K562 (cell line): ENCODE data around the gene NCCRP1.

Experiments used
- CCAR2 ChIP-seq: fragments of 200-400 bp; formaldehyde crosslinking; IDR thresholded peaks from 2 replicates; pipeline ENCODE4 v1.6.1; 2017; ENCODE audit warnings: mild to moderate bottlenecking, low read depth, low read length
- DPF2 ChIP-seq: fragments of 450-650 bp; IDR thresholded peaks from 2 replicates; pipeline ENCODE4 v1.6.1; 2016
- JUND ChIP-seq, 2 experiments: IDR thresholded peaks; 2 replicates in 1 of 2; 3 replicates in 1 of 2; pipeline ENCODE4 v1.6.1; 2011; ENCODE audit warnings: borderline replicate concordance in 2 of 2, low read depth in 2 of 2, low read length in 2 of 2, improper control_type of control experiment in 1 of 2, missing biosample characterization in 1 of 2, missing genetic modification characterization in 1 of 2, missing genetic modification reagents in 1 of 2
- NR3C1 ChIP-seq: sonication (generic); formaldehyde crosslinking; IDR thresholded peaks from 2 replicates; pipeline ENCODE4 v1.8.1; 2022; ENCODE audit warnings: missing genetic modification reagents
- POLR2AphosphoS5 ChIP-seq: IDR thresholded peaks from 2 replicates; pipeline ENCODE4 v1.6.1; 2011; ENCODE audit warnings: mild to moderate bottlenecking, low read depth, low read length, moderate library complexity; ENCODE audit not compliant: control insufficient read depth, insufficient read depth
- POLR2G ChIP-seq: fragments of 200-400 bp; formaldehyde crosslinking; IDR thresholded peaks from 2 replicates; pipeline ENCODE4 v1.6.1; 2017; ENCODE audit warnings: low read depth, mild to moderate bottlenecking, antibody characterized with exemption, low read length, moderate library complexity
- SRSF1 ChIP-seq: fragments of 200-400 bp; formaldehyde crosslinking; IDR thresholded peaks from 2 replicates; pipeline ENCODE4 v1.6.1; 2017; ENCODE audit warnings: mild to moderate bottlenecking, low read depth, low read length, moderate library complexity
- ZNF3 ChIP-seq: fragments of 250-450 bp; sonication (Bioruptor Pico); IDR thresholded peaks from 2 replicates; pipeline ENCODE4 v1.5.0; 2021; ENCODE audit warnings: mild to moderate bottlenecking, moderate library complexity
- ZNF384 ChIP-seq: IDR thresholded peaks from 2 replicates; pipeline ENCODE4 v1.6.1; 2012; ENCODE audit warnings: low read depth, low read length, improper control_type of control experiment
- ZNF583 ChIP-seq: fragments of 250-450 bp; sonication (Bioruptor Pico); IDR thresholded peaks from 2 replicates; pipeline ENCODE4 v1.4.0; 2020
- ZSCAN29 ChIP-seq: fragments of 450-650 bp; IDR thresholded peaks from 2 replicates; pipeline ENCODE4 v1.6.1; 2017
- TF ChIP-seq, protein P1 (sequence below), 2 experiments: fragments of 450-650 bp; IDR thresholded peaks; 2 replicates each; pipeline ENCODE4 v1.6.1; 2016
- TF ChIP-seq, protein P2 (sequence below), 3 experiments: IDR thresholded peaks in 2 of 3; conservative IDR thresholded peaks in 1 of 3; 2 replicates each; pipeline ENCODE4 v1.5.1; 2011 to 2012; ENCODE audit warnings: low read length in 3 of 3, mild to moderate bottlenecking in 3 of 3, control low read depth in 2 of 3, improper control_type of control experiment in 1 of 3, inconsistent platforms in 1 of 3, low read depth in 1 of 3, mixed read lengths in 1 of 3, moderate library complexity in 1 of 3; ENCODE audit not compliant: insufficient read depth in 2 of 3

DNA sequence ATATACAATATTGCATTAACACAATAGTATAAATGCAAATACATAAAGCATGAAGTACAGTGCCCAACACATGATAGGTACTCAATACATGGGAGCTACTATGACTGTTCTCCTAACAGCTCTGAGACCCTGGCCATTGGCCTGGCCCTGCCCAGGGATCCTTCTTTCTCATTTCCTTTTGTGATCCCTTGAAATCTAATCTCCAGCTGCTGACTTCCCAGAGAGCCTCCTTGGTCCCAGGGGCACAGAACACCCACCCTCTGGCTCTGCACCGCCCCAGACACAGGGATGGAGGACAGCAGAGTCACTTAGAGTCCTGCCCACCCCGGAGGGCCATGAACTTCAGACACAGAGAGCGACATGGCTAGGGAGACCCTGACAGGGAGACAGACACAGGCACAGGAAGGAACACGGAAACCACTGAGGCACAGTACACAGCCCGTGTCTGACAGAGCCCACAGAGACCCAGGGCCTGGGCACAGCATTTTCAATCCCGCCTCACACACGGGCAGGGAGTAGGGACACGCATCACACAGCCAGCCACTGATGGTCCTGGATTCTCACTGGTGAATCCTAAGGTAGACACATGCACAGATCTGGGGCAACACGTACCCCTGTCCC lies 11.5 kb downstream of the NCCRP1 start:
- TF ChIP-seq SRSF1: no peak
- no peak for TF ChIP-seq ZSCAN29
- no peak for TF ChIP-seq ZNF583 (CRISPR knock-in tag)
- no peak for TF ChIP-seq NR3C1 (CRISPR knock-in tag)
- no peak for TF ChIP-seq DPF2
- TF ChIP-seq, protein P1, sequence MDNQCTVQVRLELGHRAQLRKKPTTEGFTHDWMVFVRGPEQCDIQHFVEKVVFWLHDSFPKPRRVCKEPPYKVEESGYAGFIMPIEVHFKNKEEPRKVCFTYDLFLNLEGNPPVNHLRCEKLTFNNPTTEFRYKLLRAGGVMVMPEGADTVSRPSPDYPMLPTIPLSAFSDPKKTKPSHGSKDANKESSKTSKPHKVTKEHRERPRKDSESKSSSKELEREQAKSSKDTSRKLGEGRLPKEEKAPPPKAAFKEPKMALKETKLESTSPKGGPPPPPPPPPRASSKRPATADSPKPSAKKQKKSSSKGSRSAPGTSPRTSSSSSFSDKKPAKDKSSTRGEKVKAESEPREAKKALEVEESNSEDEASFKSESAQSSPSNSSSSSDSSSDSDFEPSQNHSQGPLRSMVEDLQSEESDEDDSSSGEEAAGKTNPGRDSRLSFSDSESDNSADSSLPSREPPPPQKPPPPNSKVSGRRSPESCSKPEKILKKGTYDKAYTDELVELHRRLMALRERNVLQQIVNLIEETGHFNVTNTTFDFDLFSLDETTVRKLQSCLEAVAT (IDR thresholded peaks at IDR 0.05): no peak
- no peak for TF ChIP-seq CCAR2
- TF ChIP-seq, protein P2, sequence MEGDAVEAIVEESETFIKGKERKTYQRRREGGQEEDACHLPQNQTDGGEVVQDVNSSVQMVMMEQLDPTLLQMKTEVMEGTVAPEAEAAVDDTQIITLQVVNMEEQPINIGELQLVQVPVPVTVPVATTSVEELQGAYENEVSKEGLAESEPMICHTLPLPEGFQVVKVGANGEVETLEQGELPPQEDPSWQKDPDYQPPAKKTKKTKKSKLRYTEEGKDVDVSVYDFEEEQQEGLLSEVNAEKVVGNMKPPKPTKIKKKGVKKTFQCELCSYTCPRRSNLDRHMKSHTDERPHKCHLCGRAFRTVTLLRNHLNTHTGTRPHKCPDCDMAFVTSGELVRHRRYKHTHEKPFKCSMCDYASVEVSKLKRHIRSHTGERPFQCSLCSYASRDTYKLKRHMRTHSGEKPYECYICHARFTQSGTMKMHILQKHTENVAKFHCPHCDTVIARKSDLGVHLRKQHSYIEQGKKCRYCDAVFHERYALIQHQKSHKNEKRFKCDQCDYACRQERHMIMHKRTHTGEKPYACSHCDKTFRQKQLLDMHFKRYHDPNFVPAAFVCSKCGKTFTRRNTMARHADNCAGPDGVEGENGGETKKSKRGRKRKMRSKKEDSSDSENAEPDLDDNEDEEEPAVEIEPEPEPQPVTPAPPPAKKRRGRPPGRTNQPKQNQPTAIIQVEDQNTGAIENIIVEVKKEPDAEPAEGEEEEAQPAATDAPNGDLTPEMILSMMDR (IDR thresholded peaks at IDR 0.05 in 2 of 3, conservative IDR thresholded peaks at IDR 0.05 in 1 of 3; ENCODE audit: insufficient read depth in 2 of 3, low read depth in 1 of 3, low read length in 3 of 3): no peak
- no peak for TF ChIP-seq ZNF384
- no peak for TF ChIP-seq JUND (IDR thresholded peaks at IDR 0.05; ENCODE audit: borderline replicate concordance, low read depth, low read length)
- TF ChIP-seq JUND (tag; IDR thresholded peaks at IDR 0.05; ENCODE audit: borderline replicate concordance, low read depth, low read length): no peak
- no peak for TF ChIP-seq POLR2AphosphoS5
- no peak for TF ChIP-seq POLR2G
- no peak for TF ChIP-seq ZNF3
